ENCODE data around the gene MACROD2. TPM values are rescaled to one million over a fixed set of nuclear protein-coding genes. Genes with fewer than 3 reads are reported as not detected.

The MACROD2 gene
- total RNA-seq, 3 donors from 2014 or later = 3.2 to 7.6 (median 6.4) TPM

GRCh38 chr20:15700147-15700765, 1704.9 kb downstream of the MACROD2 start:
- intact Hi-C loops (cut with DNase I, micrococcal nuclease) = no loop called here
- ATAC-seq (no peak), DNase-seq (no peak)
- H3K4me3 ChIP-seq = no peak overlapping the region
- no peaks in the 10 kb centered on the region for H3K4me1 ChIP-seq (ENCODE audit: low read depth)
- no peak for TF ChIP-seq CTCF (IDR thresholded peaks at IDR 0.05)
- H3K9me3 ChIP-seq = no peaks in the 10 kb centered on the region
- no peaks in the 10 kb centered on the region for H3K36me3 ChIP-seq (ENCODE audit: low read depth)

- no peaks in the 10 kb centered on the region for H3K36me3 ChIP-seq (ENCODE audit: low read depth)
- TF ChIP-seq CTCF (IDR thresholded peaks at IDR 0.05) = no peak
- no peaks in the 10 kb centered on the region for H3K4me1 ChIP-seq (ENCODE audit: low read depth)
- DNase-seq (no peak), ATAC-seq (no peak)
- H3K4me3 ChIP-seq = no peak overlapping the region
- intact Hi-C loops (cut with DNase I, micrococcal nuclease) = no loop called here
- no peaks in the 10 kb centered on the region for H3K9me3 ChIP-seq
Observed at GRCh38 chr20:15702161-15702560, 1706.8 kb downstream of the MACROD2 start.

- Histone ChIP-seq H3K36me3 (ENCODE audit: low read depth) (no peaks in the 10 kb centered on the region), H3K4me3 (no peak overlapping the region), H3K4me1 (ENCODE audit: low read depth) (no peaks in the 10 kb centered on the region), H3K9me3 (no peaks in the 10 kb centered on the region)
- DNase-seq (no peak), ATAC-seq (no peak)
- intact Hi-C loops (cut with DNase I, micrococcal nuclease) = no loop called here
- no peak for TF ChIP-seq CTCF (IDR thresholded peaks at IDR 0.05)
Observed at GRCh38 chr20:15703171-15703911, 1708.0 kb downstream of the MACROD2 start.

GRCh38 chr20:15705975-15706374, 1710.7 kb downstream of the MACROD2 start:
- Histone ChIP-seq H3K36me3 (ENCODE audit: low read depth) (no peaks in the 10 kb centered on the region), H3K9me3 (no peaks in the 10 kb centered on the region), H3K4me1 (ENCODE audit: low read depth) (no peaks in the 10 kb centered on the region), H3K4me3 (no peak overlapping the region)
- intact Hi-C loops (cut with DNase I, micrococcal nuclease) = no loop called here
- no peak for ATAC-seq
- no peak for DNase-seq
- TF ChIP-seq CTCF (IDR thresholded peaks at IDR 0.05) = no peak

- TF ChIP-seq CTCF (IDR thresholded peaks at IDR 0.05) = no peak
- no peak for DNase-seq
- no peak overlapping the region for H3K4me3 ChIP-seq
- ATAC-seq = no peak
- no peaks in the 10 kb centered on the region for H3K9me3 ChIP-seq
- no peaks in the 10 kb centered on the region for H3K4me1 ChIP-seq (ENCODE audit: low read depth)
- no peaks in the 10 kb centered on the region for H3K36me3 ChIP-seq (ENCODE audit: low read depth)
- intact Hi-C loops (cut with DNase I, micrococcal nuclease) = no loop called here
Observed at GRCh38 chr20:15706719-15707118, 1711.4 kb downstream of the MACROD2 start.
